ENCODE data around the gene TCERG1L. TPM values are rescaled to one million over a fixed set of nuclear protein-coding genes. Genes with fewer than 3 reads are reported as not detected.

The TCERG1L gene
- total RNA-seq, 1 donor from 2014 or later = 0.48 TPM

DNA sequence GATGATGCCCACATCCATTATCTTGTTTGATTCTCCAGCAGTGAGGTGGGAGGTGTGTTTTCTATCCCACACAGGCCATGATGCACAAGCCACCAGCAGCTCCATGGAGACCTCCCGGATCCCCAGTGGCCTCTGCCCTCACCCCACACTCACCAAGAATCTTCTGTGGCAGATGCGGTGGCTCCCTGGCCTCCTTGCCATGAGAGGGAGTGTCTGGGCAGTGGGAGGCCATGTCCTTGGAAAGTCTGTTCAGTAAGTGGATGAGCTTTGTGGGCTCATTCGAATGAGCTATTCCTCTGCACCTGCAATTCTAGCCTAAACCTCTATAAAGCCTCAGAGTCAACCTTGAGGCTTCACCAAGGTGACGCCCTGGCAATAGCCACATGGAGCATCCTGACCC, 243.8 kb downstream of the TCERG1L start:
- no peak for DNase-seq (ENCODE audit: low spot score)

DNA sequence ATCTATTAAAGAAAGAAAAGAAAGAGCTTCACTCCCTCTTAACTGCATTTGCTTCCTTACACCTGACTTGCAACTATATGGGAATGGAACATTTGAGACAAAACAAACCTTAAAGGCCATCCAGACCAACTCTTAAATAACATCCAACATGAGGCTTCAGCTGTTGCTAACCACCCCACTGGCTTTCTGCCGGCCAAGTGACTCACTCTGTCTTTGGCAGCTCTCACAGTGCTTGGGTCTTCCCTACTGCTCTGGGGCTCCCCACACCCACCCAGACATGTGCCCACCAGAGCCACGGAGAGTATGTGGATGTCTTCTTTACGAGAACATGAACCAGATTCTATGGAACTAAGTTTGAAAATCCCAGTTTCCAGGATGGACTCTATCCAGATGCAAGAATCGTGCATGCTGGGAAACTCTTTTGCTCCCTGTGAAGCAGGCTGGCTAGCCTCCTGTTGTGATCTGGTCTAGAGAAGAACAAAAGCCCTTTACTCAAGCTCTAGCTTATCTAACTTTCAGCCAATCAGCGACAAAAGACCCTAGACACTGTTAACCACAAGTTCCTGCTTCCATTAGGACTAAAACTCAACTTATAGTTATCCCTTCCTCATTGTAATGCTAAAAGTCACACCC, 245.7 kb downstream of the TCERG1L start:
- peak; percentile 81 for DNase-seq (ENCODE audit: low spot score)

DNA sequence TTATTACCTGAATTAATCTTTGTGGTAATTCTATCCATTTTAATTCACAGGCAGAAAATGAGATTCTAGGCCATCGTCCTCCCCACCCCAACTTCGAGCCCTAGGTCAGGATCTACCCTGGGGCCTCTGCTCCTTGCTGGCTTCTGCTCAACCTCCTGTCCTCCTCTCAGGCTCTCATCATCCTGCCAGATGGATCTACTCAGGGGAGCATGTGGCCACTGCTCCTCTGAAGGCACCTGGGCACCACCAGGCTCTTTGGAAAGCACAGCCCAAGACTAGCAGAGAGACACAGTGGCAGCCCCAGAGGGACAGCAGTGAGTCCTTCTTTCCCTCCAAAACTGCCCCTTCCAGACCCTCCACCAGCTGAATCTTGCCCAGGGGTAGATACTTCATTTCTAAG, 248.2 kb downstream of the TCERG1L start:
- no peak for DNase-seq (ENCODE audit: low spot score)

DNA sequence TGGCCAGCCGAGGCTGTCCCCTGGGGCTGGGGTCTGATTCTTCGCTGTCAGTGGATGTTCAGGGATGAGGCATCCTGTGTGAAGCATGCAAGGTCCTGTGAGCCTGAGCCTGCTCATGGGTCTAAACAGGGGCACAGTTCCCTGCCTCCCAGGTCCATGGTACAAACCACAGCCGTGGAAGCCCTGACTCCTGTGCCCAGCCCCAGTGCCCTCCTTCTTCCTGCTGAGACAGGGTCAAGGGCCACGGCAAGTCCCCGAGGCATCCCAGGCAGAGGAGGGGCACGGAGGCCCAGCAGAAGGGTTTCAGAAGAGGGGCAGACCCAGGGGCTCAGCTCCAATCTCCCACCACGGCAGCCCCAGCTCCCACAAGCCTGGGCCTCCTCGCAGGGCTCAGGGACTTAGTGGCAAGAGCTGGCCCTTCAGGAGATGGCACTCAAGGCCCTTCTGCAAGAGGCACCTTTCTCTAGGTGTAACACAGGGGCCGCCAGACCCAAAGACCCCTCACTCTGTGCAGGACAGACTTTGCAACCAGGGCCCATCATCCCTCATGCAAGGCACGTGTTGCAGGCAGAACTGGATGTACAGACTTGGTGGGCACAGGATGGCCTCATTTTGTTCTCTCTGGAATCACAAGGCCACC, 248.8 kb downstream of the TCERG1L start:
- DNase-seq (ENCODE audit: low spot score) = no peak

DNA sequence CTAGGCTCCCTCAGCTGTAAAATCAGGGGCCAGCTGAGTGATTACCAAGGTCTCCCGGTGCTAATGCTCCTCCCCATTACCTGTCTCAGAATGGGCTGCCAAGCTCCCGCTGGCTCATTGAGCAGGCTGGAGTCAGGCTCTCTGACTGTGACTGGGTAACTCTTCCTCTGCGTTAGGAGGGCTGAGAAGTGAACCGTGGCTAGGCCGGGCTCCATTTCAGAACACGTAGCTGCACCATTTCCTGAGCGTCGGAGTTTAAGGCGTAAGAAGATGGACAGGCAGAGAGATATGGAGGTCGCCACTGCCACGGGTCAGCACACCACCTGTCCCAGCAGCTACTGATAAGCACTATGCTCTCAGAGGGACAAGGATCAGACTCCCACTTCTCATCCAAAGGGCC, 250.3 kb downstream of the TCERG1L start:
- DNase-seq (ENCODE audit: low spot score) = no peak

DNA sequence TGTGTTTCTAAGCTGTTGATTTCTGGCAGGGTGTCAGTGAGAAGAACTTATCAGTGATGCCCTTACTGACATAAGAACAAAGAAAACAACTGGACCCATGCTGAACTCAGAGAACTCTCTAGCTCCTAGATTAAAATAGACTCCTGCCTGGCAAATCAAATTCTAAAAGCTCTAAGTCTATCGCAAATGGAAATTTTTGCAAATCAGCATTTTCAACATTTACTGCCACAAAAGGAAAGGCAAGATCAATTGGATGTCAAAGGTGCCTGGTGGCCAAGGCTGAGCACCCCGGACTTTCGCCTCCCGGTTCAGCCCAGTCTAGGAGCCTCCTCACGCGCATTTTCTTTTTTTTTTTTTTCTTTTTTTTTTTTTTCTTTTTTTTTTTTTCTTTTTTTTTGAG, 251.6 kb downstream of the TCERG1L start:
- DNase-seq (ENCODE audit: low spot score) = no peak

DNA sequence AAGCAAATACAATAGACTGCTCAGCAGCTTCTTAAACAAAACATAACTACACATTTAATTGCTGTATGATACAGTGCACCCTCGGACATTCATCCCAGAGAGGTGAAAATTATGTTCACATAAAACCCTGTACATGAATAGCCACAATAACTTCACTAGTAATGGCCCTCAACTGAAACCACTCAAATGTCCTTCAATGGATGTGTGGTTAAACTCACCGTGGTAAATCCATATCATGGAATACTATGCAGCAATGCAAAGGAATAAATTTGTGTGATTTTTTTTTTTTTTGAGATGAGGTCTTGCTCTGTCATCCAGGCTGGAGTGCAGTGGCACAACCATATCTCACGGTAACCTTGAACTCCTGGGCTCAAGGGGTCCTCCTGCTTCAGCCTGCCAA, 252.7 kb downstream of the TCERG1L start:
- DNase-seq (ENCODE audit: low spot score) = no peak

DNA sequence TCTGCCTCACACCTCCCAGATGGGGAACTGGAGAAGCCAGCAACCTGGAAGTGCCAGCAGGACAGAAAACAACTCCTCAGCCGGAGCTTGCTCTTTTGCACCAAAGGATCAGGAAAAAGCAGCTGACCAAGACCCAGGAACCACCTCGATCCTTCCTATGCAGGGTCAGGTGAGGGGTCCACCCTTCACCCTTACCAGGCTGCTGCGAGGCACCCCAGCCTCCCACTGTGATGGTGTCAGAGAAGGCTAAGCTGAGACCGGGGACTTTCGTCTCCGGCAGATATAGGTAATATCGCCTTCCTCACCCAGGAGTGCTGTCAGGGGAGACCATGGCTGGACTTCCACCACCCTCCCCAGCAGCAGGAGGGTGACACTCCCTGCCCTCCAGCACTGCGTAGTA, 254.7 kb downstream of the TCERG1L start:
- DNase-seq (ENCODE audit: low spot score) = no peak

DNA sequence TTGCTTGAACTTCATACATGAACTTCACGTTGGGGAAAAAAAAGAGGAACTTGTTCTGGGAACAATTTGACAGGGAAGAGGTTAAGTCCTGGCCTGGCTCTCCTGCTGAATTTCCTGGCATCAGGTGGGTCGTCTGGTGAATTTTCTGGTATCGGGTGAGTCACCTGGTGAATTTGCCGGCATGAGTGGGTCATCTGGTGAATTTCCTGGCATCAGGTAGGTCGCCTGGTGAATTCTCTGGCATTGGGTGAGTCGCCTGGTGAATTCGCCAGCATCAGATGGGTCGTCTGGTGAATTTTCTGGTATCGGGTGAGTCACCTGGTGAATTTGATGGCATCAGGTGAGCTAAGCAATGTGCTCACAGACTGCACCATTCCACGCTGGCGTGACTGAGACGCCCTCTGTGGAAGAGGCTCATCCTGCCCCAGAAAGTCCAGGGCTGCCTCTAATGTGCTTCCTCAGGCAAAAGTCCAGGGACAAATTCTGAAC, 255.4 kb downstream of the TCERG1L start:
- DNase-seq (ENCODE audit: low spot score) = no peak

DNA sequence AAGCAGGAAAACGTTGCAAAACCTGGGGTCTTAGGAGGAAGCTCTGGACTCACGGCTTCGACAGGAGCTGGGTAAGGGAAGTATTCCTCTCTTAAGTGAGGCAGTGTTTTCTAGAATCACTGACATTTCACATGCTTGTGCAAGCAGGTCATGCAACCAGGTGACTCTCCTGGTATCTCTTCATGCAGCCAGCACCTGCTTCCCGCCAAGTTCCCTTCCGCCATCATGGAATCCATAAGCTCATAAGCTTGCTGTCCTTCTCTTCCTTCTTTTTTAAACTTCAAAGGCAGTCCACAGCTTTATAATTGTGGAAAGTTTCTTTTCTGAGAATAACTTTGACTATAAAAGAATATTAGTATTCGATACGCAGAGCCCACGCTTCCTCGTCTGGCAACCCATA, 256.1 kb downstream of the TCERG1L start:
- no peak for DNase-seq (ENCODE audit: low spot score)

DNA sequence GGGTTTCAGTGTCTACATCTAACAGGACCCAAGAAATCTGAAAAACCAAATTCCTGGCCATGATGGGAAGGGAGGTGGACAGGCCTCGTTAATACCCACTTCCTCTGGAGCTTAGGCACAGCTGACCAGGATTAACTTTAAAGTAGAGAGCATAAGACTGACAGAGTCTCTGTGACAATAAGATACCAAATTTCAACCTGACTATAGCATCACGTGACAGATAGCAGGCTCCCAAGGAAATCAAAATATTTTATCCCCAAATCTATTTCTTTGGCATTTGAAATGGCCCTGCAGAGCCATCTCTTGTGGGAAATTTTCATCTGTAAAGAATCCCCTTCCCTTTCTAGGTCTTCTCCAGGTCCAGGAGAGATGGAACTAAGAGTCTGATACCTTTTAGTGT, 258.3 kb downstream of the TCERG1L start:
- no peak for DNase-seq (ENCODE audit: low spot score)

DNA sequence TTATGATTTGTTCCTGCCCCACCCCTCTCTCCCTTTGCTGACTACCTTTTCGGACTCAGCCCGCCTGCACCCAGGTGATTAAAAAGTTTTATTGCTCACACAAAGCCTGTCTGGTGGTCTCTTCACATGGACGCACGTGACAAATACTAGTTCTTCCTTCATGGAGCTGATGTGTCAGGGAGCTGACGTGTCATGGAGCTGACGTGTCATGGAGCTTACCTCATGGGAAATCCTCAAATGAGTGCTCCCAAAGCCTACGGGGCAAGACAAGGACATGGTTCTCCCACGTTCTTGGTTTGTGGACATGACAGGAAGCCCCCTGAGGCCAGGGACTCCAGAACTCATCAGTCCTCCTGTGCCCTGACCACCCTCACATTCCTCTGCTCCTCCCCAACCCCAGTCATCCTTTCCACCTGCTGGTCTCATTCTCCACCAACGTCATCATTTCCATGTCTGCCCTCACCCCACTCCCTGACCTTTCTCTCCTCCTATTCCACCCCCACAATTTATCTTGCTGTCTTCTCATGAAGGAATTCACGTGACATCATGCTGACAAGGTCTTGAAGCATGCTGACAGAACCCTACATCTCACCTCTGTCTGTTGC, 261.3 kb downstream of the TCERG1L start:
- no peak for DNase-seq (ENCODE audit: low spot score)

DNA sequence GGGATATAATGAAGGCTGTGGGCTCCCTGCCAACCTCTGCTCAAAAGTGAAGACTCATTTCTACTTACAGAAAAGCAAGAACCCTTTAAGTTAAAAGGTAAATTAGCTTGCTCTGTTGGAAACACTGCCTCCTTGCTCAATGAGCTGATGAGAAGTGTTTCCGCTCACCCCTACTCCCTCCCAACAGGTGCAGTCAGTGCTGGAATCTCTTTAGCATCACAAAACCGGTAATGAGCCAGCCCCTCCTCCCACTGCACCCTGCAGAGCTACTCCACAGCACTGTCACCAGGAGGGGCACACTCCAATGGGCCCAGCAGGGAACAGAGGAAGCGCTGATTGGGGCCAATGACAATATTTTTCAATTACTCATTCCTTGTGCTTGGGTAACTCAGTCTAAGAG, 262.5 kb downstream of the TCERG1L start:
- DNase-seq (ENCODE audit: low spot score) = no peak

DNA sequence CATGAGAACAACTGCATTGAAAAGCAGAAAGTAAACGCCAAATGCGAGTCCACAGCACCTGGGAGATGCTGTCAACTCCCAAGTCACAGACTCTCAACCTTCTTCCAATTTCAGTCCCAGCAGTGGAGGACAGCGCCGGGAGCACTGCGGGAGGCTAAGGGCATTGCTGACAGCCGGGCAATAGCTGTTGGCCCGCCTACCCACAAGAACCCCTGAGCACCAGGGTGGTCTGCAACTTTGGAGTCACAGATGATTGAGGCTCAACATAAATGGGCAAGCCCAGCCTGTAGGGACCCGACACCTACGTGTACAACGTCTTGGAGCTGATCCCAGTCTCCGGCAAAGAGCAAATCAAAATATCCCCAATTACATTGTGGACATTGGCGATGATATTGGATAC, 262.9 kb downstream of the TCERG1L start:
- no peak for DNase-seq (ENCODE audit: low spot score)

DNA sequence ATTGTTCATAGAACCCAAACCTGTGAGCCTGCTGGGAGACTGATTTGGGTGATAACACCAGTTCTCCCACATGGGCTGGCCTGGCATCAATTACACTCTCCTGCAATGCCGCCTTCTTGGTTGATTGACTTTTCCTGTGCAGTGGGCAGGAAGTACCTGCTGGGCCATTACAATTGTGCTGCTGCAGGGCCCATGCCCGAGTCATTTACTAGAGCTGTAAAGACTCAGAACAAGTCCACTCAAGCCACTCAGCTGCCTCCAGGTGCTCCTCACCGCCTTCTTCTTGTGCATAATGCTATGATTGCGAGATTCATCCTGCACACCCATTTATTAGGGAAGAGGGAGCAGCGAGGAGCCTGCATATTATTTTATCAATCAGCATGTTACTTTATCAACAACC, 264.0 kb downstream of the TCERG1L start:
- DNase-seq (ENCODE audit: low spot score) = no peak

DNA sequence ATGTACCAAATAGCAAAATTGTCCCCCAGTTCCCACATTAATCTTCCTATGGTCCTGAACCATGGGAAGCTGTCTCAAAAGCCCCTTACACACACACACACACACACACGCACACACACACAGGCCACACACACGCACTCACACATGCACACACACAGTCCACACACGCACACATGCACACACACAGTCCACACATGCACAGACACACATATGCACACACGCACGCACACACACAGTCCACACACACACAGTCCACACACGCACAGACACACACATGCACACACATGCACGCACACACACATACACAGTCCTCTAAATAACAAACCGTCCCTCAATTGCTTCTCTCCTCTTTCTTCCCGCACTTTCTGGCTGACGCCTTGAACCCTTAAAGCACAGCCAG, 265.3 kb downstream of the TCERG1L start:
- DNase-seq (ENCODE audit: low spot score) = no peak

DNA sequence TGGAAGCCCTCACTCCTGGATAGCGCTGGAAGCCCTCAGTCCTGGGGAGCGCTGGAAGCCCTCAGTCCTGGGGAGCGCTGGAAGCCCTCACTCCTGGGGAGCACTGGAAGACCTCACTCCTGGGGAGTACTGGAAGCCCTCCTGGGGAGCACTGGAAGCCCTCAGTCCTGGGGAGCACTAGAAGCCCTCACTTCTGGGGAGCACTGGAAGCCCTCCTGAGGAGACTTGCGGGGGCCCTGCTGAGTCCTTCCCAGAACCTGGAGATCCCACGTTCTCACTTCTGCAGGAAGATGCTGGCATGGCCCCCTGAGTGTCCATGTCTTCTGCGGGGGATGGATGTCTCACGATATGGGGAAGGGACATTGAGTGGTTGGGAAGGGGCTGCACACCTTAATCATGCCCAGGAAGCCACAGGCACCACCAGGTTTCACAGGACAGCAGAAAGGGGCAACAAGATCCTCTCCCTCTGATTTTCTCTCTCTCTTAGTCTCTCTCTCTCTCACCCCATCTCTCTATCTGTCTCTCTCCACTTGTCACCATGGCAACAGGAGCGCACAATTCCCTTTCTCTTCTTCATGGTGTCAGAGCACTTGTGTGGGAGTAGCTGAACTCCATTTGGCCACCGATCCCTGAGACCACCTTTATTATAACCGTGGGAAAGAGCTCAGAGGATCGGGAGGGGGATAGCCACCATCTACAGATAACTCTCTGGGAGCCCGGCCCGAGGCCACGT, 267.0 kb downstream of the TCERG1L start:
- DNase-seq (ENCODE audit: low spot score) = no peak

DNA sequence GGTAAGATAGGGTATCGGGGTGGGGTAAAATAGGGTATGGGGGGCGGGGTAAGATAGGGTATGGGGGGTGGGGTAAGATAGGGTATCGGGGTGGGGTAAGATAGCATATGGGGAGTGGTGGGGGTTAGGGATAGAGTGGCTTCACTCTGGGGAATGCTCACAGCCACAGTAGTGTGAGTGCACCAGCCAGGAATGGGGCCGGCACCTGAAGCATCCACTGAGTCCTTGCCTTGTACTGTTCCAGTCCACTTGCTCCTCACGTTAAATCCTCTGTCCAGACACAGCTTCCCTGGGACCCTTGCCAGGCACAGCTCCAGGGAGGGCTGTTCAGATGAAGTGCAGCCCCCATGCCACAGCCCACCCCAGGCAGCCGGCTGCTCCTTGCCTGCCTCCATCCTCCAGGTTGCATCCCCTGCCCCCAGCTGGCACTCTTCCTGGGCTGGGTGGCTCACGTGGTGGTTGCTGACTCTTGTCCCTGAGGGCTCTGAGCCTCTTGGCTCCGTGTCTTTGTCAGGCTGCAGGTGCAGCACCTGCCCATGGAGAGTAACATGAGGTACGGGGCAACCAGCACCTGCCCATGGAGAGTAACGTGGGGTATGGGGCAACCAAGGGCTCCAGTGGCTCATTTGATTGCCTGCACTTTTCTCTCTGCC, 268.4 kb downstream of the TCERG1L start:
- DNase-seq (ENCODE audit: low spot score) = no peak

Measured in umbilical cord (tissue), 2 donors.